ENCODE data around the gene PISD. TPM values are rescaled to one million over a fixed set of nuclear protein-coding genes. Genes with fewer than 3 reads are reported as not detected.

PISD gene
- total and polyA plus RNA-seq, 2 donors (not counting 1 experiment from before 2014, with no cell fraction given) = 21.1 to 25.6 TPM

DNA sequence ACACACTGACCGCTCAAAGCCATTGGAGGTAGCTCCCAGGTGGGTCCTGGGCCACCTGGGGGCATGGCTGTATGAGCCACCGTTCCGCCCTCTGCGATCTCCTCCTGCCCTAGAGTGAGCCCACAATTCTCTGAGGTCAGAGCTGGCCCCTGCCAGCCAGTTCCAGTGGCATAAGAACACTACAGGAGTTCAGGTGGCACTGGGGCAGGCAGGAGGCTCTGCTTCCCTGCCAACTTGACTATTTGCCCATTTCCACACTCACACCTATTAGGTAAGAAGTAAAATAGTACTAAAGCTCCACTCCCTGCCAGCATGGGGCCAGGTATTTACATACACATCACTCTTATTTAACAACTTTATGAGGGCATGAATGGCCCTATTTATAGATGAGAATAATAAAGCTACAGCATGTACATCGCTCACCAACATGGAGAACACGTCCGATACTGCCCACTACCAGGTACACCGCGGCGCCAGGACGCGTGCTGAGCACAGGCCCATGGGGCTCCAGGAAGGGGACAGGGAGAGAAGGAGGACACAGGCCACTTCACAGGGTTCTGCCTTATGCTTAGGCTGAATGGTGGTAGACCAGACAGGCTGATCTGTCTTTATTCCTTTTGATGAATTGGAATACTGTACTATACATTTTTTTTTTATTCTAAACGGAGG is 26.2 kb downstream of the PISD start:
- H3K27ac ChIP-seq (ENCODE audit: insufficient read depth, low read length) = no peak overlapping the region
- no peaks in the 10 kb centered on the region for H3K9me3 ChIP-seq (ENCODE audit: control insufficient read depth, insufficient read depth, low read depth, low read length)
- no peak overlapping the region for H3K4me3 ChIP-seq (replicated peaks in 1 of 4; ENCODE audit: control extremely low read depth in 1 of 4, insufficient read depth in 1 of 4, low read depth in 3 of 4, low read length in 4 of 4)
- TF ChIP-seq, protein P1, sequence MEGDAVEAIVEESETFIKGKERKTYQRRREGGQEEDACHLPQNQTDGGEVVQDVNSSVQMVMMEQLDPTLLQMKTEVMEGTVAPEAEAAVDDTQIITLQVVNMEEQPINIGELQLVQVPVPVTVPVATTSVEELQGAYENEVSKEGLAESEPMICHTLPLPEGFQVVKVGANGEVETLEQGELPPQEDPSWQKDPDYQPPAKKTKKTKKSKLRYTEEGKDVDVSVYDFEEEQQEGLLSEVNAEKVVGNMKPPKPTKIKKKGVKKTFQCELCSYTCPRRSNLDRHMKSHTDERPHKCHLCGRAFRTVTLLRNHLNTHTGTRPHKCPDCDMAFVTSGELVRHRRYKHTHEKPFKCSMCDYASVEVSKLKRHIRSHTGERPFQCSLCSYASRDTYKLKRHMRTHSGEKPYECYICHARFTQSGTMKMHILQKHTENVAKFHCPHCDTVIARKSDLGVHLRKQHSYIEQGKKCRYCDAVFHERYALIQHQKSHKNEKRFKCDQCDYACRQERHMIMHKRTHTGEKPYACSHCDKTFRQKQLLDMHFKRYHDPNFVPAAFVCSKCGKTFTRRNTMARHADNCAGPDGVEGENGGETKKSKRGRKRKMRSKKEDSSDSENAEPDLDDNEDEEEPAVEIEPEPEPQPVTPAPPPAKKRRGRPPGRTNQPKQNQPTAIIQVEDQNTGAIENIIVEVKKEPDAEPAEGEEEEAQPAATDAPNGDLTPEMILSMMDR (conservative IDR thresholded peaks at IDR 0.05 in 1 of 2, IDR thresholded peaks at IDR 0.05 in 1 of 2; ENCODE audit: low read depth in 1 of 2, low read length in 2 of 2) = no peak
- TF ChIP-seq EZH2 (IDR thresholded peaks at IDR 0.05; ENCODE audit: low read length, missing control alignments) = no peak
- no peak overlapping the region for H3K4me2 ChIP-seq (ENCODE audit: extremely low read depth, insufficient read depth, low read length)
- H2AFZ ChIP-seq (ENCODE audit: low read length) = no peak overlapping the region
- peaks cover 10% of the 10 kb centered on the region for H3K4me1 ChIP-seq (ENCODE audit: control insufficient read depth, extremely low read depth, insufficient read depth, low read length)
- H3K79me2 ChIP-seq (ENCODE audit: control insufficient read depth, insufficient read depth, low read length) = peaks cover 10% of the 10 kb centered on the region
- no peak overlapping the region for H3K9ac ChIP-seq (ENCODE audit: insufficient read depth, low read length)
- no peaks in the 10 kb centered on the region for H4K20me1 ChIP-seq (ENCODE audit: control insufficient read depth, extremely low read depth, insufficient read depth, low read length)
- no peak for DNase-seq (ENCODE audit: low read depth in 2 of 2)
- H3K27me3 ChIP-seq (ENCODE audit: control insufficient read depth, insufficient read depth, low read length) = no peaks in the 10 kb centered on the region
- H3K36me3 ChIP-seq (ENCODE audit: control insufficient read depth, insufficient read depth, low read length) = no peaks in the 10 kb centered on the region

DNA sequence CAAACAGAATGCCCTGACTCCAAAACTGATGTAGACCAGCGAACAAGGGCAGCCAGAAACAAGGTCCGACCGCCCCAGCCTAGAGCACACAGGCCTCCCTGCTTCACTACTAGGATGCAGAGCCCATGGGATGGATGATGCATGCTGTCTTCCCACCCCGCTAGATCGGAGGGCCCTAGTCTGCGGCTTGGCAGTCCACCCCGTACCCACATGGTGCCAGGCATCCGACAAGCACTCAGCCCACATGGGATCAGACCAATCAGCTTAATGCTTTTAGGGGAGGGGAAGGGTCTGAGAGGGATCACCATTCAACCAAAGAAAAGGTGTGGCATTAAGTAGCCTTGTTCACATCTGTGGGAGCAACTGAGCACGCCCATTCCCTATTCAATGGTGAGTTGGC is 30.6 kb downstream of the PISD start:
- Histone ChIP-seq H3K36me3 (ENCODE audit: control insufficient read depth, insufficient read depth, low read length) (peaks cover 4% of the 10 kb centered on the region), H3K79me2 (ENCODE audit: control insufficient read depth, insufficient read depth, low read length) (peaks cover 44% of the 10 kb centered on the region), H3K27me3 (ENCODE audit: control insufficient read depth, insufficient read depth, low read length) (no peaks in the 10 kb centered on the region), H4K20me1 (ENCODE audit: control insufficient read depth, extremely low read depth, insufficient read depth, low read length) (no peaks in the 10 kb centered on the region), H3K4me2 (ENCODE audit: extremely low read depth, insufficient read depth, low read length) (peak overlapping the region; percentile 33), H2AFZ (ENCODE audit: low read length) (no peak overlapping the region), H3K9me3 (ENCODE audit: control insufficient read depth, insufficient read depth, low read depth, low read length) (no peaks in the 10 kb centered on the region), H3K27ac (ENCODE audit: insufficient read depth, low read length) (peak overlapping the region; percentile 80), H3K4me1 (ENCODE audit: control insufficient read depth, extremely low read depth, insufficient read depth, low read length) (peaks cover 12% of the 10 kb centered on the region), H3K9ac (ENCODE audit: insufficient read depth, low read length) (no peak overlapping the region), H3K4me3 (replicated peaks in 1 of 4; ENCODE audit: control extremely low read depth in 1 of 4, insufficient read depth in 1 of 4, low read depth in 3 of 4, low read length in 4 of 4) (peak overlapping the region in 3 of 4 experiments; percentile 60 to 83 (median 77))
- TF ChIP-seq, protein P1 (conservative IDR thresholded peaks at IDR 0.05 in 1 of 2, IDR thresholded peaks at IDR 0.05 in 1 of 2; ENCODE audit: low read depth in 1 of 2, low read length in 2 of 2) = no peak
- DNase-seq (ENCODE audit: low read depth in 2 of 2) = no peak

DNA sequence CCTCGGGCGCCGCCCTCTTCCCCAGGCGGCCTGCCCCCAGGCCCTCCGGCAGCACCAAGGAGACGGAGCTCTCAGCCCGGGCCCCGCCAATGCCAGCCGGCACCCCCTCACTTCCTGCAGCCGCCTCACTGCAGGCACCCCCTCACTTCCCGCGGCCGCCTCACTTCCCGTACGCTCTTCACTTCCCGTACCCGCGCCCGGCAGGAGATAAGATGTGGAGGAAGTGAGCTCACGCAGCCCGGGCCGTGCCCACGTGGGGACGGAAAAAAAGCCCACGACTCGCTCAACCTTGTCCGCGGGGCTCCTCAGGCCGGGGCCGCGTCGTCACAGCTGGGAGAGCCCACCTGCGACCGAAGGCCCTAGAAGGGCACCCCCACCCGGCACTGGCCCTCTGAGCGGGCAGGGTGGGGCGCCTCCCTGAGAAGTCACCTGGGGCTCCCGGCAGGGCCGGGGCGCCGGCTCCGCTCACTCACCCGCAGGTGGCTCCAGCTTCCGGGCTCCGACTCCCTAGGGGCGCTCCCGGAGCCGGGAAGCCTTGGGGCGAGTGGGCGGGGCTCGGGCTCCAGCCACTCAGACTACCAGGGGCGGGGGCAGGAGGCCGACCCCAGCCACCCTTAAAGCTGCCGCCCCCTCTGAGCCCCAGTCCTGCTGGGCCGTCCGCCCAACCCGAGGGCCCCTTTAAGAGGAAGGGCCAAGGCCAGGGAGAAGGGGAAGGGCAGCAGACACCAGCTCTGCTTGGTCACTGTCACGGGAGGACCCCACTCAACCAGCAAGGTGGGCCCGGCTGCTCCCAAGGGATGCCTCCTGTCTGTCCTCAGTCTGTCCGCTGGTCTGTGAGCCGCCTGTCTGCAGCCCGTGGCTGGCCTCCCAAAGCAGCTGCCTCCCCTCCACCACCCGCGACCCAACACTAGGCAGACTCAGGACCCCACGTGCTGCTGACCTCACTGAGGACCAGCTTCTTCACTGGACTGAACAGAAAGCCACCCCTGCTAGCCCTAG is 31.4 kb downstream of the PISD start:
- H3K9ac ChIP-seq (ENCODE audit: insufficient read depth, low read length) = peak overlapping the region; percentile 93
- TF ChIP-seq, protein P1 (conservative IDR thresholded peaks at IDR 0.05 in 1 of 2, IDR thresholded peaks at IDR 0.05 in 1 of 2; ENCODE audit: low read depth in 1 of 2, low read length in 2 of 2) = no peak
- TF ChIP-seq EZH2 (IDR thresholded peaks at IDR 0.05; ENCODE audit: low read length, missing control alignments) = no peak
- peaks cover 50% of the 10 kb centered on the region for H3K79me2 ChIP-seq (ENCODE audit: control insufficient read depth, insufficient read depth, low read length)
- H3K9me3 ChIP-seq (ENCODE audit: control insufficient read depth, insufficient read depth, low read depth, low read length) = no peaks in the 10 kb centered on the region
- no peaks in the 10 kb centered on the region for H3K27me3 ChIP-seq (ENCODE audit: control insufficient read depth, insufficient read depth, low read length)
- H3K4me2 ChIP-seq (ENCODE audit: extremely low read depth, insufficient read depth, low read length) = peak overlapping the region; percentile 79
- H3K27ac ChIP-seq (ENCODE audit: insufficient read depth, low read length) = peak overlapping the region; percentile 80
- peak; percentile 72 to 79 for DNase-seq (ENCODE audit: low read depth in 2 of 2)
- H3K36me3 ChIP-seq (ENCODE audit: control insufficient read depth, insufficient read depth, low read length) = peaks cover 4% of the 10 kb centered on the region
- peak overlapping the region; percentile 60 to 83 (median 78) for H3K4me3 ChIP-seq (replicated peaks in 1 of 4; ENCODE audit: control extremely low read depth in 1 of 4, insufficient read depth in 1 of 4, low read depth in 3 of 4, low read length in 4 of 4)
- peak overlapping the region; percentile 43 for H2AFZ ChIP-seq (ENCODE audit: low read length)
- H3K4me1 ChIP-seq (ENCODE audit: control insufficient read depth, extremely low read depth, insufficient read depth, low read length) = peaks cover 12% of the 10 kb centered on the region
- no peaks in the 10 kb centered on the region for H4K20me1 ChIP-seq (ENCODE audit: control insufficient read depth, extremely low read depth, insufficient read depth, low read length)
